Vagina (tissue), 2 donors: ENCODE results near the gene OR6B3.

ENCODE experiments used
- CTCF ChIP-seq, 3 experiments: fragments of 450-650 bp in 2 of 3; fragments of 200-600 bp in 1 of 3; sonication (generic) in 1 of 3; IDR thresholded peaks; one replicate each; pipeline ENCODE4 v1.5.1; 2017 to 2019; ENCODE audit warnings: antibody characterized with exemption in 3 of 3, mild to moderate bottlenecking in 2 of 3, moderate library complexity in 2 of 3
- POLR2A ChIP-seq, 2 donors: fragments of 450-650 bp; IDR thresholded peaks; one replicate each; pipeline ENCODE4 v1.6.1; 2017; ENCODE audit warnings: antibody characterized with exemption in 2 of 2, mild to moderate bottlenecking in 2 of 2, moderate library complexity in 2 of 2
- POLR2AphosphoS5 ChIP-seq, 2 donors: sonication (generic); formaldehyde crosslinking; IDR thresholded peaks; one replicate each; pipeline ENCODE4 v1.9.0; 2017; ENCODE audit warnings: antibody characterized with exemption in 2 of 2, mild to moderate bottlenecking in 2 of 2, low read depth in 1 of 2; ENCODE audit not compliant: insufficient read depth in 1 of 2

GRCh38 chr2:240013343-240013742 lies 40.0 kb downstream of the OR6B3 start:
- TF ChIP-seq POLR2A (IDR thresholded peaks at IDR 0.05): no peak
- no peak for TF ChIP-seq CTCF (IDR thresholded peaks at IDR 0.05)
- TF ChIP-seq POLR2AphosphoS5 (IDR thresholded peaks at IDR 0.05; ENCODE audit: insufficient read depth in 1 of 2, low read depth in 1 of 2): no peak
